EH (cell line): ENCODE data around the gene NPHP3.
"Not testable (repeated sequence)": the region's sequence is repeated elsewhere in the genome, so short reads cannot be mapped to it uniquely, and the experiment has no call there.

ENCODE experiments used
- DNase-seq: peaks from one replicate; pipeline ENCODE4 v3.0.0-alpha.2; 2015; ENCODE audit warnings: low read depth

NPHP3 gene

GRCh38 chr3:132722165-132723023 is at the start of gene NPHP3:
TSS of gene NPHP3 (minus strand) at chr3:132722409. CDS start at chr3:132722355, 54 bp downstream.
- DNase-seq: peak; percentile 97

- DNase-seq: no peak
Observed at GRCh38 chr3:132758740-132759139, 36.5 kb upstream of the NPHP3 start.

- DNase-seq: no peak
Observed at GRCh38 chr3:132756108-132756650, 34.0 kb upstream of the NPHP3 start.

GRCh38 chr3:132753946-132754345 is 31.7 kb upstream of the NPHP3 start:
- no peak for DNase-seq

GRCh38 chr3:132749786-132750185 is 27.6 kb upstream of the NPHP3 start:
- peak; percentile 36 for DNase-seq

- DNase-seq: not testable (repeated sequence)
Observed at GRCh38 chr3:132746720-132747119, 24.5 kb upstream of the NPHP3 start.

- no peak for DNase-seq
Observed at GRCh38 chr3:132738314-132738713, 16.1 kb upstream of the NPHP3 start.

- no peak for DNase-seq
Observed at GRCh38 chr3:132735589-132735988, 13.4 kb upstream of the NPHP3 start.

GRCh38 chr3:132730891-132731580 is 8.8 kb upstream of the NPHP3 start:
- peak; percentile 68 for DNase-seq

GRCh38 chr3:132726341-132726823 is 4.2 kb upstream of the NPHP3 start:
- DNase-seq: peak; percentile 49

GRCh38 chr3:132723024-132723950 is 1.1 kb upstream of the NPHP3 start:
- DNase-seq: peak; percentile 24

- DNase-seq: peak; percentile 73
Observed at GRCh38 chr3:132721479-132722164, 587 bp downstream of the NPHP3 start.

- DNase-seq: no peak
Observed at GRCh38 chr3:132720228-132720627, 2.0 kb downstream of the NPHP3 start.

- no peak for DNase-seq
Observed at GRCh38 chr3:132716372-132716771, 5.8 kb downstream of the NPHP3 start.

GRCh38 chr3:132713977-132714727 is 8.1 kb downstream of the NPHP3 start:
- no peak for DNase-seq

GRCh38 chr3:132710311-132710710 is 11.9 kb downstream of the NPHP3 start:
- no peak for DNase-seq

GRCh38 chr3:132709761-132710160 is 12.4 kb downstream of the NPHP3 start:
- no peak for DNase-seq

GRCh38 chr3:132703733-132704132 is 18.5 kb downstream of the NPHP3 start:
- DNase-seq: no peak

GRCh38 chr3:132695422-132695821 is 26.8 kb downstream of the NPHP3 start:
- DNase-seq: no peak

GRCh38 chr3:132694991-132695390 is 27.2 kb downstream of the NPHP3 start:
- no peak for DNase-seq
